Trophoblast cell (in vitro differentiated cells and primary cell): ENCODE data around the gene SH2D4B. TPM values are rescaled to one million over a fixed set of nuclear protein-coding genes. Genes with fewer than 3 reads are reported as not detected.

Experiments
- DNase-seq, 2 donors: peaks; one replicate each; pipeline ENCODE4 v3.0.0-alpha.2; 2016
- H2AFZ ChIP-seq: 2 replicates; pipeline ENCODE4 v1.6.1; 2013; ENCODE audit warnings: low read length, moderate library complexity, mild to moderate bottlenecking; ENCODE audit not compliant: insufficient read depth, poor library complexity
- H2AK5ac ChIP-seq: 2 replicates; pipeline ENCODE4 v1.6.1; 2013; ENCODE audit warnings: mild to moderate bottlenecking, low read length
- H2BK120ac ChIP-seq: 2 replicates; pipeline ENCODE4 v1.6.1; 2013; ENCODE audit warnings: low read length, mild to moderate bottlenecking, moderate library complexity; ENCODE audit not compliant: insufficient read depth, poor library complexity
- H2BK12ac ChIP-seq: 2 replicates; pipeline ENCODE4 v1.6.1; 2013; ENCODE audit warnings: mild to moderate bottlenecking, low read length, moderate library complexity
- H2BK5ac ChIP-seq: 2 replicates; pipeline ENCODE4 v1.6.1; 2013; ENCODE audit warnings: low read length, low read depth, moderate library complexity, mild to moderate bottlenecking; ENCODE audit not compliant: poor library complexity
- H3K14ac ChIP-seq: 2 replicates; pipeline ENCODE4 v1.6.1; 2013; ENCODE audit warnings: mild to moderate bottlenecking, low read length
- H3K18ac ChIP-seq: 2 replicates; pipeline ENCODE4 v1.6.1; 2013; ENCODE audit warnings: mild to moderate bottlenecking, low read length
- H3K23ac ChIP-seq: 2 replicates; pipeline ENCODE4 v1.6.1; 2013; ENCODE audit warnings: low read length
- H3K27ac ChIP-seq: 2 replicates; pipeline ENCODE4 v1.5.1; 2013; ENCODE audit warnings: low read depth, mild to moderate bottlenecking, inconsistent platforms, low read length, moderate library complexity
- H3K27me3 ChIP-seq: 2 replicates; pipeline ENCODE4 v1.6.1; 2013; ENCODE audit warnings: inconsistent platforms, mild to moderate bottlenecking, low read length, moderate library complexity; ENCODE audit not compliant: insufficient read depth
- H3K36me3 ChIP-seq, 2 experiments: 1 replicate in 1 of 2; 2 replicates in 1 of 2; pipeline ENCODE4 v1.6.1; 2013; ENCODE audit warnings: low read length in 2 of 2, mild to moderate bottlenecking in 2 of 2, moderate library complexity in 1 of 2; ENCODE audit not compliant: insufficient read depth in 2 of 2, control insufficient read depth in 1 of 2
- H3K4ac ChIP-seq: 2 replicates; pipeline ENCODE4 v1.6.1; 2013; ENCODE audit warnings: low read depth, mild to moderate bottlenecking, low read length, moderate library complexity
- H3K4me1 ChIP-seq, 2 experiments: 1 replicate in 1 of 2; 2 replicates in 1 of 2; pipeline ENCODE4 v1.6.1; 2013; ENCODE audit warnings: low read length in 2 of 2, mild to moderate bottlenecking in 2 of 2, moderate library complexity in 1 of 2; ENCODE audit not compliant: insufficient read depth in 2 of 2, control insufficient read depth in 1 of 2
- H3K4me2 ChIP-seq: 2 replicates; pipeline ENCODE4 v1.6.1; 2013; ENCODE audit warnings: inconsistent platforms, mild to moderate bottlenecking, low read length, moderate library complexity
- H3K4me3 ChIP-seq: 2 replicates; pipeline ENCODE4 v1.5.1; 2013; ENCODE audit warnings: mild to moderate bottlenecking, low read depth, low read length, inconsistent platforms
- H3K79me1 ChIP-seq: one replicate; pipeline ENCODE4 v1.6.1; 2013; ENCODE audit warnings: low read length
- H3K79me2 ChIP-seq: 2 replicates; pipeline ENCODE4 v1.6.1; 2013; ENCODE audit warnings: low read length, mild to moderate bottlenecking; ENCODE audit not compliant: control insufficient read depth, insufficient read depth, poor library complexity
- H3K9ac ChIP-seq: 2 replicates; pipeline ENCODE4 v1.6.1; 2013; ENCODE audit warnings: mild to moderate bottlenecking, low read length
- H3K9me3 ChIP-seq: 2 replicates; pipeline ENCODE4 v1.6.1; 2013; ENCODE audit warnings: low read depth, mild to moderate bottlenecking, control low read depth, inconsistent platforms, low read length; ENCODE audit not compliant: insufficient read depth
- H4K12ac ChIP-seq: 2 replicates; pipeline ENCODE4 v1.6.1; 2013; ENCODE audit warnings: low read depth, mild to moderate bottlenecking, low read length, moderate library complexity
- H4K8ac ChIP-seq: 2 replicates; pipeline ENCODE4 v1.6.1; 2013; ENCODE audit warnings: low read depth, mild to moderate bottlenecking, low read length, moderate library complexity
- H4K91ac ChIP-seq: one replicate; pipeline ENCODE4 v1.6.1; 2013; ENCODE audit warnings: low read depth, mild to moderate bottlenecking, low read length, moderate library complexity
- WGBS: extraction: QIAGEN DNeasy Blood & Tissue Kit; methylation state at CpG from one replicate; pipeline ENCODE4 v1.1.7; 2013; ENCODE audit warnings: missing lambda C conversion rate; ENCODE audit not compliant: insufficient read length, insufficient coverage; ENCODE audit errors: extremely low coverage; 5-methylcytosine and 5-hydroxymethylcytosine counted together
- polyA plus RNA-seq: library from polyadenylated mRNA; stranded (reverse); fragments of 200-250 nt; gene quantifications from 2 replicates; pipeline ENCODE4 v1.2.3, GENCODE V29; 2013

SH2D4B gene
- 0.10 and 0.19 TPM in 2 replicates for polyA plus RNA-seq

DNA sequence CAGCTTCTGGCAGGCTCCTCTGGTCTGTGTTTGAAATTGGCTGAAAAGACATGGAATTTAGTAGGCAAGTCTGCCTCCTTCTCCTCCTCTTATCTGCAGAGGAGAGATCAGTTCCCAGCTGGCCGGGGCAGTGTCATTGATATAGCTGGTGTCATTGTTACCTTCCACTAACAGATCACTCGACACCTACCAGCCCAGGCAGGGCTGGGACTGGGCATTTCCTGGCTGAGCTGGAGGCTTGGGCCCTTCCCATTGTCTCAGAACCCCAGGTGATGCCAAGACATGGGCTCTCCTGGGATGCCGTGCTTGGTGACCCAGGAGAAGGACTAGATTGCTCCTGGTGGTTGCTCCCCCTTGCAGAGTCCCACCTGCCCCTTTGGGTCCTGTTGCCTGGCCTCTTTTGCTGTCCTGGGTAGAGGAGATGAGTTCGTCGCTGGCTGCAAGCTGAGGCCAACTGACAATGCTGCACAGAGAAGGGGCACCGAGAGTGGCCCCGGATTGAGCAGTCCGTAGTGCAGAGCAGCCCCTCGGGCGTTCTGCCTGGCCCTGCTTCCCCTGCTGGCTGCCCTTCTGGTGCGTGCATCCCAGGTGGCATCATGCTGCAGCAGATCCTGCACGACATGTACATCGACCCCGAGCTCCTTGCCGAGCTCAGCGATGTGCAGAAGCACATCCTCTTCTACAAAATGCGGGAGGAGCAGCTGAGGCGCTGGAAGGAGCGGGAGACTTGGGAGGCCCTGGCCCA is at the start of gene SH2D4B:
Gene SH2D4B, plus strand, starts transcription at position 167 of the 745 bp plus-strand sequence. Its CDS starts 430 bp downstream, at position 597.
- Histone ChIP-seq H4K8ac (no peak within 1 kb of the TSS), H3K4ac (no peak within 1 kb of the TSS), H2BK12ac (no peak within 1 kb of the TSS), H4K91ac (peak within 1 kb of the TSS; percentile 28), H3K27me3 (no peaks in the 10 kb centered on the region), H2AFZ (no peak within 1 kb of the TSS), H3K36me3 (no peaks in the 10 kb centered on the region), H2AK5ac (no peak within 1 kb of the TSS), H3K9ac (no peak within 1 kb of the TSS), H3K79me1 (peaks cover 2% of the 10 kb centered on the region), H3K27ac (peak within 1 kb of the TSS; percentile 53), H3K4me2 (no peak within 1 kb of the TSS), H3K79me2 (no peaks in the 10 kb centered on the region), H3K4me1 (peaks cover 9 to 13% of the 10 kb centered on the region in 2 experiments), H4K12ac (no peak within 1 kb of the TSS), H2BK5ac (no peak within 1 kb of the TSS), H3K18ac (no peak within 1 kb of the TSS), H3K9me3 (peaks cover 9% of the 10 kb centered on the region), H3K14ac (no peak within 1 kb of the TSS), H2BK120ac (no peak within 1 kb of the TSS), H3K4me3 (no peak within 1 kb of the TSS), H3K23ac (no peak within 1 kb of the TSS)
- DNase-seq: no peak
- no CpG with 5 or more reads among the region's 19 CpGs for WGBS

DNA sequence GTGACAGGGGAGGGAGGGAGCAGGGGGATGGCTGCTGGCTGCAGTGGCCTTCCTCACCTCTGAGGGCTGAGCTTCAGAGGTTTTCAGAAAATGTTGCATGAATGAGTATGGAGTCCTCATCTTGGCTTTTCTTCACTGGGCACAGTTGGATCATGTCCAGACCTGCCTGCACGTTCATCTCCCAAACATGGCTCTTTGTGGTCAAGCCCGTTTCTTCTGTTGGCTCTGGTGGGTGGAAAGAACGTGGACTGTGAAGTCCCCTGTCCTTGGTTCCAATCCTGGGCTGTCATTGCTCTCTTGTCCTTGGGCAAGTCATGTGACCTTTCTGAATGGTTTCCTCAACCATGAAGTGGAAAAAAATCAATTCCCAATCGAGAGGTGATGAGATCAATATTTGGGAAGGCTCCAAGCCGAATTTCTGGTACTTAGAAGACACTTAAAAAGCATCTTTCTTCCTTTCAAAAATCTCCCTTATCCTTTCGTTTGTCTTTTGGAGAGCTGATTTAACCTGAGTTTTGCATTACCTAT is 49.1 kb upstream of the SH2D4B start:
- H3K36me3 ChIP-seq: peaks cover 26 to 31% of the 10 kb centered on the region in 2 experiments
- H2AK5ac ChIP-seq: no peak overlapping the region
- peaks cover 31 to 38% of the 10 kb centered on the region in 2 experiments for H3K4me1 ChIP-seq
- peaks cover 6% of the 10 kb centered on the region for H3K79me1 ChIP-seq
- no peak overlapping the region for H3K4me3 ChIP-seq
- H3K18ac ChIP-seq: no peak overlapping the region
- no peak overlapping the region for H3K23ac ChIP-seq
- H3K4ac ChIP-seq: peak overlapping the region; percentile 8
- no peak overlapping the region for H4K91ac ChIP-seq
- no peak overlapping the region for H4K8ac ChIP-seq
- H3K4me2 ChIP-seq: no peak overlapping the region
- H2BK12ac ChIP-seq: no peak overlapping the region
- no peak overlapping the region for H3K14ac ChIP-seq
- H3K9ac ChIP-seq: peak overlapping the region; percentile 21
- H2BK5ac ChIP-seq: no peak overlapping the region
- H3K79me2 ChIP-seq: peaks cover 19% of the 10 kb centered on the region
- H2BK120ac ChIP-seq: no peak overlapping the region
- no CpG with 5 or more reads among the region's 6 CpGs for WGBS
- no peaks in the 10 kb centered on the region for H3K9me3 ChIP-seq
- no peaks in the 10 kb centered on the region for H3K27me3 ChIP-seq
- no peak overlapping the region for H3K27ac ChIP-seq
- no peak overlapping the region for H4K12ac ChIP-seq
- no peak overlapping the region for H2AFZ ChIP-seq
- DNase-seq: no peak

DNA sequence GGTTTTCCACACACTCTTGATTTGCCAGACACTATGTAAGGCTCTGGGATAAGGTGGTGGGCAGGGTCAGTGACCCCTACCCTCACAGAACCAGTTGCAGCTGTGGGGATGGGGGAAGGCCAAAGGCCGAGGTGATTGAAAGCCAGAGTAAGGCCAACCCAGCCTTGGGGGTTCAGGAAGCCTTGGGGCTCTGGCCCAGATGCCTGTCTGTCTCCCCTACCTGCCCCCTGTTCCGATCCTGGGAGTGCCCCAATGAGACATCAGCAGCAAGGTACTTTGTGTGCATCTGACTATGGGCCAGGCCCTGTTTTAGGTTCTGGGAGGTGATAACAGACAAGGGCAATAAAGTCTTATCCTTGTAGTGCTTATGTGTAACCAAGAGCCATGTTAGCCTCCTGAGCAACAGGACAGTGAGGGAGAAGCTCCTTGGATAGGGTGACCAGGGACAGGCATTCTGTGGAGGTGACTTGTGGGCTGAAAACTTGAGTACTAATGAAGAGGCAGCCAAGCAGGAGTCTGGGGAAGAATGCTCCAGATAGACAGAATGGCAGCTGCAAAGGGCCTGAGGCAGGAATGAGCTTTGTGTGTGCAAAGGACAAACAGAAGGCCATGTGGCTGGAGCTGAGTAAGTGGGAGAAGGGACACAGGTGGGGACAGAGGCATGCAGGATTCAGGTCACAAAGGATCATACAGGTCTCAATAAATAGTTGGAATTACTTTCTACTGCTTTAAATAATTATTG is 48.2 kb upstream of the SH2D4B start:
- peaks cover 32 to 34% of the 10 kb centered on the region in 2 experiments for H3K36me3 ChIP-seq
- no peak overlapping the region for H2AFZ ChIP-seq
- H3K27ac ChIP-seq: no peak overlapping the region
- no peak overlapping the region for H3K4me3 ChIP-seq
- H2AK5ac ChIP-seq: no peak overlapping the region
- no peak overlapping the region for H3K23ac ChIP-seq
- H3K4me2 ChIP-seq: no peak overlapping the region
- peak overlapping the region; percentile 35 for H3K18ac ChIP-seq
- no peak overlapping the region for H2BK12ac ChIP-seq
- no peaks in the 10 kb centered on the region for H3K9me3 ChIP-seq
- H3K27me3 ChIP-seq: no peaks in the 10 kb centered on the region
- H3K14ac ChIP-seq: no peak overlapping the region
- H4K91ac ChIP-seq: no peak overlapping the region
- no CpG with 5 or more reads among the region's 2 CpGs for WGBS
- no peak overlapping the region for H2BK120ac ChIP-seq
- peaks cover 21% of the 10 kb centered on the region for H3K79me2 ChIP-seq
- H3K4me1 ChIP-seq: peaks cover 31 to 38% of the 10 kb centered on the region in 2 experiments
- H3K79me1 ChIP-seq: peaks cover 6% of the 10 kb centered on the region
- no peak overlapping the region for H2BK5ac ChIP-seq
- no peak overlapping the region for H4K12ac ChIP-seq
- no peak overlapping the region for H4K8ac ChIP-seq
- H3K9ac ChIP-seq: no peak overlapping the region
- peak in 1 of 2 donors; percentile 56 for DNase-seq
- H3K4ac ChIP-seq: peak overlapping the region; percentile 26

DNA sequence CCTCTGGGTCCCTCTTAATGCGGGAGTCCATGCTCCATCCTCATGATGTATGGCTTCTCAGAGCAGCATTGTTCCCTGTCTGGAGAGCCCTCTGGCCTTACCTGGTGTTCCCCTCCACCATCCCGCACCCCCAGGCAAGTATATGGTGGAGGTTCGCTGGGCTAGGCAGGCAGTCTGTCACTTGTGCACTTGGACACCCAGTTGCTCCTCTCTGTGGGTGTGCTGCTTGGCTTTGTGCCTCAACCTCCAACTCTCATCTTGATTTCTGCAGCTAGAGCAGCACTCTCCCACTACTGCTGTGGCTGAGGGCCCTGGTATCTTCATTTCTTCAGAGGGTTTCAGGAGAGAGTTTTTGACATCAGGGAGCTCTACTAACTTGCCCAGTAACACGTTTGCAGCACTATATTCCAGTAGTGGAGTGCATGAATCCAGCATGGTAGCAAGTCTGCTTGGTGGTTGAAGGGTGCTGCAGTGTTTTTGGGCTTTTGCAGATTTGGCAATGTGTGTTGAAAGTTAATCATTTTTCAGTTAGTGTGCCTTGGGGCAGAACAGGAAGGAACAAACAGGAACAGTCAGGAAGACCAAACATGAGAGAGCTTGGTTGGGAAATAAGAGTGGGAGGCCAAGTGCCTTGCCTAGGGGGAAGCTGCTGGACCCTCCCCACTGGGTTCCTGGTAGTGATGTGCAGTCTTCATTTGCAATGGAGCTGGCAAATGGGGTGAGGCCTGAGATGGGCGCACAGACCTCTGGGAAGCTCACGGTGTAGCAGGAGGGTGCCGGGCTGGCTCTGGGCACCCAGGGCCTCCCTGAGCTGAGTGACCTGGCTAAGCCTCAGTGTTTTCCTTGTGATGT is 46.2 kb upstream of the SH2D4B start:
- Histone ChIP-seq H2AK5ac (no peak overlapping the region), H3K4me1 (peaks cover 21 to 23% of the 10 kb centered on the region in 2 experiments), H3K23ac (no peak overlapping the region), H2BK12ac (no peak overlapping the region), H3K18ac (peak overlapping the region; percentile 54), H3K36me3 (peaks cover 34 to 36% of the 10 kb centered on the region in 2 experiments), H3K27ac (no peak overlapping the region), H3K79me1 (peaks cover 3% of the 10 kb centered on the region), H3K4me3 (no peak overlapping the region), H2BK120ac (no peak overlapping the region), H2AFZ (no peak overlapping the region), H3K14ac (no peak overlapping the region), H3K79me2 (peaks cover 14% of the 10 kb centered on the region), H3K9ac (no peak overlapping the region), H2BK5ac (no peak overlapping the region), H4K12ac (no peak overlapping the region), H3K27me3 (no peaks in the 10 kb centered on the region), H4K91ac (no peak overlapping the region), H4K8ac (no peak overlapping the region), H3K9me3 (no peaks in the 10 kb centered on the region), H3K4ac (peak overlapping the region; percentile 33), H3K4me2 (no peak overlapping the region)
- no CpG with 5 or more reads among the region's 7 CpGs for WGBS
- no peak for DNase-seq
